Measurements from ENCODE around the gene ATG9B. TPM values are rescaled to one million over a fixed set of nuclear protein-coding genes. Genes with fewer than 3 reads are reported as not detected.
A peak's percentile ranks its signal among the peaks of the same experiment; 100 is the strongest.

ATG9B gene
- total RNA-seq, 1 donor from 2014 or later, result 0.38 TPM

DNA sequence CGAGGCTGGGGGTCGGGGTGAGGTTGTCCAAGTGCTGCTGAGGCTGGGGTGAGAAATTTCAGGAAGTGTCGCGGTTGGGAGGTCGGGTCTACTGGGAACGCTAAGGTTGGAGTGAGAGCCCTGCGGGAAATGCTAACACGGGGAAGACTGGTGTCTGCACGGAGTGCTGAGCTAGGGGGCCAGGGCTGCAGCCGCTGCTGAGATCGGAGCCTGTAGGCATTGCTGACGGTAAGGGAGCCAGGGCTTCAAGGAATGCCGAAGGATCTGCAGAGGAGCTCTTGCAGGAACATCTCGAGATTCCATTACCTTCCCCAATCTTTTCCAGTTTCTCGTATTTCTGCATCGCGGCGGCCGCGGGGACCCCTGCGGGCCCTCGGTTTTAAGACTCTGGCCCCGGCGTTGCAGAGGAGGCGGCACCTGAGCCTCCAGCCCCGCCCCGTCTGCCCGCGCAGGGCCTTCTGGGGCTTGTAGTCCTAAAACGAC, 33.3 kb upstream of the ATG9B start, which contains the start of gene CDK5:
Gene CDK5, minus strand, starts transcription at position 392 of the 483 bp plus-strand sequence. Its CDS starts 49 bp downstream, at position 343.
- ATAC-seq (no peak), DNase-seq (peak; percentile 66)
- intact Hi-C loops (cut with DNase I), result no loop called here
- Histone ChIP-seq H3K4me1 (peaks cover 48% of the 10 kb centered on the region), H3K27me3 (ENCODE audit: low read depth) (no peaks in the 10 kb centered on the region), H3K27ac (peak within 1 kb of the TSS; percentile 97), H3K9me3 (no peaks in the 10 kb centered on the region), H3K36me3 (peaks cover 9% of the 10 kb centered on the region), H3K4me3 (peak within 1 kb of the TSS; percentile 72)
- TF ChIP-seq, protein P1, sequence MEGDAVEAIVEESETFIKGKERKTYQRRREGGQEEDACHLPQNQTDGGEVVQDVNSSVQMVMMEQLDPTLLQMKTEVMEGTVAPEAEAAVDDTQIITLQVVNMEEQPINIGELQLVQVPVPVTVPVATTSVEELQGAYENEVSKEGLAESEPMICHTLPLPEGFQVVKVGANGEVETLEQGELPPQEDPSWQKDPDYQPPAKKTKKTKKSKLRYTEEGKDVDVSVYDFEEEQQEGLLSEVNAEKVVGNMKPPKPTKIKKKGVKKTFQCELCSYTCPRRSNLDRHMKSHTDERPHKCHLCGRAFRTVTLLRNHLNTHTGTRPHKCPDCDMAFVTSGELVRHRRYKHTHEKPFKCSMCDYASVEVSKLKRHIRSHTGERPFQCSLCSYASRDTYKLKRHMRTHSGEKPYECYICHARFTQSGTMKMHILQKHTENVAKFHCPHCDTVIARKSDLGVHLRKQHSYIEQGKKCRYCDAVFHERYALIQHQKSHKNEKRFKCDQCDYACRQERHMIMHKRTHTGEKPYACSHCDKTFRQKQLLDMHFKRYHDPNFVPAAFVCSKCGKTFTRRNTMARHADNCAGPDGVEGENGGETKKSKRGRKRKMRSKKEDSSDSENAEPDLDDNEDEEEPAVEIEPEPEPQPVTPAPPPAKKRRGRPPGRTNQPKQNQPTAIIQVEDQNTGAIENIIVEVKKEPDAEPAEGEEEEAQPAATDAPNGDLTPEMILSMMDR (IDR thresholded peaks at IDR 0.05), result no peak

DNA sequence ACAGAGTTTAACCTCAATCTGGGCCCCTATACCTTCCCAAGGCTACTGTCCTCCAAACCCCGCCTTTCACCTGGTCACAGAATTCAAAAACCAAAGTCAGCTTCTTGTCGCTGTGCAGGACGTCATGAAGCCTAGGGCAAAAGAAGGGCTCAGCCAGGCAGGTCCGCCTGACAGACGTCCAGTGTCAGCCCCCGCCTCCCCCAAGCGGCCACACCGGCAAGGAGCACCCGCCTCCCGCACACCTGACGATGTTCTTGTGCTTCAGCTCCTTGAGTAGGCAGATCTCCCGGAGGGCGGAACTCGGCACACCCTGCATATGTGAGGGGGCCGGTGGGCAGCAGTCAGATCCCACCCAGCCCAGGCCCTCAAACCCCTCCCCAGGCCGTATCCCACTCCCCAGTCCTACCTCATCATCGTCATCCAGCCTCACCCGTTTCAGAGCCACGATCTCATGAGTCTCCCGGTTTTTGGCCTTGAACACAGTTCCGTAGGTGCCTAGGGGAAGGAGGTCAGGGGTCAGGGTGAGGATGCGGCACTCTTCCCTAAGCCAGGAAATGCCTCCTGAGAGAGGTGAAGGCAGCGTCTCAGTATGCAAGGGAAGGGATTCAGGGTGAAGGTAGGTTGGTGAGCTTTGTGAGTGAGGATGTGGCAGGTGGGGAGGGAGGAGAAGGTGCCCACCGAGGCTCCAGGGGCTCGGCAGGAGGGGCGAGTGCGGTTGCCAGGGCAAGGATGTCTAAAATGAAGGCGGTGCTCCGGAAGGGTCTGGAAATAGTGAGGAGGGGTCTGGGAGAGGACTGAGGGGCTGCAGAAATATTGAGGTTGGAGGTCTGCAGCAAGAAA, 32.6 kb upstream of the ATG9B start:
- Histone ChIP-seq H3K27me3 (ENCODE audit: low read depth) (peaks cover 2% of the 10 kb centered on the region), H3K9me3 (no peaks in the 10 kb centered on the region), H3K4me3 (peak overlapping the region; percentile 72), H3K36me3 (peaks cover 2% of the 10 kb centered on the region), H3K27ac (no peak overlapping the region), H3K4me1 (peaks cover 41% of the 10 kb centered on the region)
- intact Hi-C loops (cut with DNase I), result no loop called here
- TF ChIP-seq, protein P1 (IDR thresholded peaks at IDR 0.05), result no peak
- ATAC-seq (no peak), DNase-seq (no peak)

DNA sequence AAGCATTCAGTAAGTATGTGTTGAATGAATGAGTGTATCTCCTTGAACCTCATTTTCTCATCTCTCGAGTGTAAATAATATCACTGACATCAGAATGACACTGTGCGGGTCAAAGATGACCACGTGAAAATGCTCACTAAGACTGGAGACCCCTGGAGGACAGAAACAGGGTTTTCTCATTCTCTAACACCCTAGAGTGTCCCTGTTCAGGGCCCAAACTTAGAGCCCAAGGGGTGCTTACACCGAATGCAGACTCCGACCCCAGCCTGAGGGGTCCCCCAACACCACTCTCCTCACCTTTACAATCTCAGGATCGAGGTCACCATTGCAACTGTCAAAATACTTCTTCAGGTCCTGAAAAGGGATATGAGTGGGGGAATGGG, 32.0 kb upstream of the ATG9B start:
- intact Hi-C loops (cut with DNase I), result no loop called here
- ATAC-seq, result no peak
- peaks cover 5% of the 10 kb centered on the region for H3K27me3 ChIP-seq (ENCODE audit: low read depth)
- no peak for DNase-seq
- no peak overlapping the region for H3K27ac ChIP-seq
- peaks cover 36% of the 10 kb centered on the region for H3K4me1 ChIP-seq
- H3K4me3 ChIP-seq, result no peak overlapping the region
- H3K36me3 ChIP-seq, result no peaks in the 10 kb centered on the region
- TF ChIP-seq, protein P1 (IDR thresholded peaks at IDR 0.05), result no peak
- H3K9me3 ChIP-seq, result no peaks in the 10 kb centered on the region

DNA sequence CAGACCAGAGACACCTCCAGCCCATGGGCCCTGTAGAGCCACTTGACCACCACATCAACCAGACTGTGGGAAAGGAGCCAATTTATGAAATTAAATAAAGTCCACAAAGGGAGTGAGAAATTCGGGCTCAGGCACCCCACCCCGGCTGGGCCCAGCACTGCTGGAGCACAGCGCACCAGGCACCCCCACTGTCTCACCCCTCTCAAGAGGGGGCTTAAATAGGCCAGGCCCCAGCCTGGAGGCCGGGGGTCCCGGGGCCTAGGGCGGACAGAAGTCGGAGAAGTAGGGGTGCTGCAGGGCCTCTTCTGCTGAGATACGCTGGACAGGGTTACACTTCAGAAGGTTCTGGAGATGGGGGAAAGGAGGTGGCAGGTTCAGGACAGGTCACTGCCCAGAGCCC, 29.5 kb upstream of the ATG9B start:
- TF ChIP-seq, protein P1 (IDR thresholded peaks at IDR 0.05), result no peak
- Histone ChIP-seq H3K27ac (no peak overlapping the region), H3K4me3 (no peak overlapping the region), H3K36me3 (no peaks in the 10 kb centered on the region), H3K27me3 (ENCODE audit: low read depth) (peaks cover 14% of the 10 kb centered on the region), H3K4me1 (peaks cover 26% of the 10 kb centered on the region), H3K9me3 (no peaks in the 10 kb centered on the region)
- DNase-seq (no peak), ATAC-seq (no peak)
- intact Hi-C loops (cut with DNase I), result no loop called here

DNA sequence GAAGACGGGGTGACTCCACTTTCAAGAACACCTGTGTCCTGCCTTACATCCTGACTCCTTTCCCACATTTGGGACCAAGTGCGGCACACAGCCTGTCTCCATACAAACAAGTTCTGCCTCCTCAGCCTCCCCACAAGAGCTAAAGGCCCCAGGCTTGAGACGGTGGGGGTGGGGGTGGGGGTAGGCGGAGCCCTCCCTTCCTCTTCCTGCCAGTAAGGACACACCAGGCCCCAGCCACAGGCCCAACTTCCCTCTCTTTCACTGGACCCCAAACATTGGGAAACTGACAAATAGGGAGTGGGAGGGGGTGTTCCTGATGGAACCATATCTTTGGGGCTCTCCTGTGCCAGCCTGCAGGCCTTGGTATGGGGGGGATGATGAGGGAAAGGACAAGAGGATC, 28.8 kb upstream of the ATG9B start:
- ATAC-seq, result no peak
- peaks cover 14% of the 10 kb centered on the region for H3K27me3 ChIP-seq (ENCODE audit: low read depth)
- peaks cover 22% of the 10 kb centered on the region for H3K4me1 ChIP-seq
- no peak for DNase-seq
- no peak overlapping the region for H3K27ac ChIP-seq
- TF ChIP-seq, protein P1 (IDR thresholded peaks at IDR 0.05), result no peak
- intact Hi-C loops (cut with DNase I), result no loop called here
- H3K4me3 ChIP-seq, result no peak overlapping the region
- H3K9me3 ChIP-seq, result no peaks in the 10 kb centered on the region
- no peaks in the 10 kb centered on the region for H3K36me3 ChIP-seq

Measured in lower lobe of right lung (tissue), 2 donors.